ENCODE measurements around the gene STXBP5.

DNA sequence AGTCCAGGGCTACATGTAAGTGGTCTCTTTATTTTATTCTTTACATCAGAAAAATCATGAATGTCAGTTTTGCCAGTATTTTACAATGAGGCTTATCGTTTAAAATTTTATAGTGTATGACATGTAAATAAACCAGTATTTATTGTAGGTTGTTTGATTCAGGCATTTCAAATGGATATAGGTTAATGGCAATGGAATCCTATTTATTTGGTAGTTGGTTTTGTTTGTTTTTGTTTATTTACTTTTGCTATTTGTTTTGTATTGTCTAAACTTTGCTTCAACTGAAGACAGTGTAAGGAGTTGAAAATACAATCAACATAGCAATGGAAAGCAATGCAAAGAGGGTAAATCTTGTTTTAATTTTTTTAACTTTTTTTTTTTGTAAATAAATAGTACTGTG lies 185.2 kb downstream of the STXBP5 start:
- TF ChIP-seq, protein P1, sequence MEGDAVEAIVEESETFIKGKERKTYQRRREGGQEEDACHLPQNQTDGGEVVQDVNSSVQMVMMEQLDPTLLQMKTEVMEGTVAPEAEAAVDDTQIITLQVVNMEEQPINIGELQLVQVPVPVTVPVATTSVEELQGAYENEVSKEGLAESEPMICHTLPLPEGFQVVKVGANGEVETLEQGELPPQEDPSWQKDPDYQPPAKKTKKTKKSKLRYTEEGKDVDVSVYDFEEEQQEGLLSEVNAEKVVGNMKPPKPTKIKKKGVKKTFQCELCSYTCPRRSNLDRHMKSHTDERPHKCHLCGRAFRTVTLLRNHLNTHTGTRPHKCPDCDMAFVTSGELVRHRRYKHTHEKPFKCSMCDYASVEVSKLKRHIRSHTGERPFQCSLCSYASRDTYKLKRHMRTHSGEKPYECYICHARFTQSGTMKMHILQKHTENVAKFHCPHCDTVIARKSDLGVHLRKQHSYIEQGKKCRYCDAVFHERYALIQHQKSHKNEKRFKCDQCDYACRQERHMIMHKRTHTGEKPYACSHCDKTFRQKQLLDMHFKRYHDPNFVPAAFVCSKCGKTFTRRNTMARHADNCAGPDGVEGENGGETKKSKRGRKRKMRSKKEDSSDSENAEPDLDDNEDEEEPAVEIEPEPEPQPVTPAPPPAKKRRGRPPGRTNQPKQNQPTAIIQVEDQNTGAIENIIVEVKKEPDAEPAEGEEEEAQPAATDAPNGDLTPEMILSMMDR (IDR thresholded peaks at IDR 0.05): no peak
- no peak for TF ChIP-seq POLR2A (IDR thresholded peaks at IDR 0.05)

Data from thyroid gland (tissue), 4 donors.